K562 (cell line): ENCODE results near the gene SLC45A3. TPM values are rescaled to one million over a fixed set of nuclear protein-coding genes. Genes with fewer than 3 reads are reported as not detected.

Source experiments
- ATAC-seq: fragments of 200-7000 bp; cut with Tn5 transposase; 3 replicates; pipeline ENCODE4 v1.9.1; 2020; ENCODE audit warnings: moderate library complexity
- BruUV-seq: library from RNA; stranded (reverse); fragments of 400-500 nt; replicated peaks from 2 replicates; lab custom pipeline; 2021; lab: Mats Ljungman, UMichigan
- CTCF ChIA-PET: fragments of 300-600 bp; formaldehyde crosslinking; extraction: SDS; loops from one replicate; lab custom pipeline; 2021; ENCODE audit warnings: low intra/inter-chr PET ratio; lab: Yijun Ruan, JAX
- POLR2A ChIA-PET: fragments of 300-600, 350-650 bp; sonication (Branson Sonifier 250); formaldehyde crosslinking; extraction: SDS; loops from one replicate; lab custom pipeline; 2021; ENCODE audit warnings: antibody characterized with exemption, inconsistent platforms; lab: Yijun Ruan, JAX
- DNase-seq, 4 experiments: peaks; one replicate each; pipeline versions ENCODE4 v3.0.0 to v3.0.0-alpha.2; 2011 to 2018; ENCODE audit warnings: low spot score in 3 of 4, mixed read lengths in 3 of 4; ENCODE audit errors: extremely low read depth in 1 of 4
- FAIRE-seq: peaks from 2 replicates; lab custom pipeline; 2011; peaks lifted over from hg19 to GRCh38; lab: Jason Lieb, UNC
- H2AFZ ChIP-seq: 2 replicates; pipeline ENCODE4 v1.6.0; 2011; ENCODE audit warnings: low read depth, low read length, control low read depth, inconsistent platforms
- H3K27ac ChIP-seq: fragments of 200-600 bp; 3 replicates; pipeline ENCODE4 v1.8.0; 2011; ENCODE audit warnings: low read depth, mild to moderate bottlenecking, control low read depth, inconsistent platforms, low read length, moderate library complexity, mixed read lengths; ENCODE audit errors: extremely low read depth
- H3K27me3 ChIP-seq, 2 experiments: fragments of 300-600 bp in 1 of 2; 2 replicates in 1 of 2; 3 replicates in 1 of 2; pipeline versions ENCODE4 v1.6.0 to v1.8.0; 2011; ENCODE audit warnings: inconsistent platforms in 2 of 2, low read length in 2 of 2, mild to moderate bottlenecking in 1 of 2, mixed read lengths in 1 of 2, moderate library complexity in 1 of 2; ENCODE audit not compliant: control insufficient read depth in 2 of 2, insufficient read depth in 2 of 2
- H3K36me3 ChIP-seq: fragments of 300-600 bp; 3 replicates; pipeline ENCODE4 v1.8.0; 2011; ENCODE audit warnings: mild to moderate bottlenecking, low read length, inconsistent platforms; ENCODE audit not compliant: control insufficient read depth, insufficient read depth
- H3K4me1 ChIP-seq, 2 experiments: fragments of 200-600 bp in 1 of 2; replicated peaks in 1 of 2; 2 replicates in 1 of 2; 3 replicates in 1 of 2; pipeline versions ENCODE4 v1.5.1 to v1.8.0; 2011; ENCODE audit warnings: inconsistent platforms in 2 of 2, low read length in 2 of 2, mild to moderate bottlenecking in 1 of 2, mixed read lengths in 1 of 2, moderate library complexity in 1 of 2; ENCODE audit not compliant: control insufficient read depth in 2 of 2, insufficient read depth in 2 of 2
- H3K4me2 ChIP-seq: 2 replicates; pipeline ENCODE4 v1.6.1; 2011; ENCODE audit warnings: low read length, control low read depth, inconsistent platforms, mixed read lengths; ENCODE audit not compliant: insufficient read depth
- H3K4me3 ChIP-seq: fragments of 200-600 bp; sonication (generic), shearing (Covaris generic); 2 replicates; pipeline ENCODE4 v1.5.1; 2016; ENCODE audit warnings: control low read depth, inconsistent platforms
- H3K79me2 ChIP-seq: fragments of 200-600 bp; 3 replicates; pipeline ENCODE4 v1.8.0; 2011; ENCODE audit warnings: low read length, inconsistent platforms; ENCODE audit not compliant: control insufficient read depth, insufficient read depth
- H3K9ac ChIP-seq, 2 experiments: 2 replicates each; pipeline versions ENCODE4 v1.6.0 to v1.6.1; 2011; ENCODE audit warnings: low read depth in 2 of 2, low read length in 2 of 2, control low read depth in 1 of 2, inconsistent platforms in 1 of 2, mild to moderate bottlenecking in 1 of 2, mixed read lengths in 1 of 2; ENCODE audit not compliant: insufficient read depth in 1 of 2
- H3K9me1 ChIP-seq: one replicate; pipeline ENCODE4 v1.6.0; 2011; ENCODE audit warnings: inconsistent platforms, mild to moderate bottlenecking, low read length, moderate library complexity; ENCODE audit not compliant: control insufficient read depth, insufficient read depth
- H3K9me3 ChIP-seq: replicated peaks from 2 replicates; pipeline ENCODE4 v1.5.1; 2011; ENCODE audit warnings: low read depth, low read length, inconsistent platforms; ENCODE audit not compliant: control insufficient read depth, insufficient read depth
- H4K20me1 ChIP-seq: replicated peaks from 2 replicates; pipeline ENCODE4 v1.6.1; 2011; ENCODE audit warnings: low read length, inconsistent platforms, mixed read lengths; ENCODE audit not compliant: control insufficient read depth, insufficient read depth
- CBX5 ChIP-seq: IDR thresholded peaks from 2 replicates; pipeline ENCODE4 v1.6.1; 2014; ENCODE audit warnings: low read depth, borderline replicate concordance
- COPS2 ChIP-seq: fragments of 450-650 bp; conservative IDR thresholded peaks from 2 replicates; pipeline ENCODE4 v1.6.1; 2016; ENCODE audit warnings: mild to moderate bottlenecking, moderate library complexity
- ELF4 ChIP-seq: fragments of 450-650 bp; formaldehyde crosslinking; IDR thresholded peaks from 2 replicates; pipeline ENCODE4 v1.4.0; 2022; ENCODE audit warnings: missing genetic modification characterization
- JUND ChIP-seq, 2 experiments: IDR thresholded peaks; 2 replicates in 1 of 2; 3 replicates in 1 of 2; pipeline ENCODE4 v1.6.1; 2011; ENCODE audit warnings: borderline replicate concordance in 2 of 2, low read depth in 2 of 2, low read length in 2 of 2, improper control_type of control experiment in 1 of 2, missing biosample characterization in 1 of 2, missing genetic modification characterization in 1 of 2, missing genetic modification reagents in 1 of 2
- KAT2B ChIP-seq: IDR thresholded peaks from one replicate; pipeline ENCODE4 v1.6.1; 2012; ENCODE audit warnings: low read depth, mild to moderate bottlenecking, control low read depth, inconsistent platforms, low read length, moderate library complexity
- MCM5 ChIP-seq: fragments of 450-650 bp; IDR thresholded peaks from 2 replicates; pipeline ENCODE4 v1.6.1; 2016; ENCODE audit warnings: low read depth
- NFE2L1 ChIP-seq: fragments of 450-650 bp; IDR thresholded peaks from 2 replicates; pipeline ENCODE4 v1.6.1; 2016; ENCODE audit warnings: missing genetic modification characterization, low read depth, mild to moderate bottlenecking, missing compliant biosample characterization, moderate library complexity, borderline replicate concordance
- NFXL1 ChIP-seq: fragments of 450-650 bp; formaldehyde crosslinking; IDR thresholded peaks from 2 replicates; pipeline ENCODE4 v1.4.0; 2021; ENCODE audit warnings: mild to moderate bottlenecking
- SP2 ChIP-seq: IDR thresholded peaks from 2 replicates; pipeline ENCODE4 v1.6.1; 2011; ENCODE audit warnings: mild to moderate bottlenecking, low read depth, low read length, moderate library complexity; ENCODE audit not compliant: poor library complexity, severe bottlenecking; ENCODE audit errors: extremely low read depth
- SRSF1 ChIP-seq: fragments of 200-400 bp; formaldehyde crosslinking; IDR thresholded peaks from 2 replicates; pipeline ENCODE4 v1.6.1; 2017; ENCODE audit warnings: mild to moderate bottlenecking, low read depth, low read length, moderate library complexity
- U2AF1 ChIP-seq: fragments of 200-400 bp; formaldehyde crosslinking; optimal IDR thresholded peaks from 2 replicates; pipeline ENCODE3; 2017; ENCODE audit warnings: mild to moderate bottlenecking, low read depth, low read length, moderate library complexity
- ZEB2 ChIP-seq: fragments of 450-650 bp; IDR thresholded peaks from 2 replicates; pipeline ENCODE4 v1.6.1; 2016
- ZNF175 ChIP-seq: fragments of 200-800 bp; sonication (Bioruptor generic); IDR thresholded peaks from 2 replicates; pipeline ENCODE4 v1.6.1; 2016; ENCODE audit warnings: low read depth, mild to moderate bottlenecking, missing genetic modification characterization, missing compliant biosample characterization
- ZNF644 ChIP-seq: fragments of 200-800 bp; sonication (Bioruptor generic); IDR thresholded peaks from 2 replicates; pipeline ENCODE4 v1.6.1; 2016; ENCODE audit warnings: low read depth, missing genetic modification characterization, missing compliant biosample characterization
- WGBS: fragments of 100-300 bp; shearing (Covaris generic); methylation state at CpG from one replicate; pipeline ENCODE4 v1.1.6; 2016; ENCODE audit warnings: low coverage, mixed read lengths; ENCODE audit not compliant: insufficient coverage; ENCODE audit errors: missing lambda C conversion rate; 5-methylcytosine and 5-hydroxymethylcytosine counted together
- in situ Hi-C: fragments of 300-500 bp; cut with MboI; formaldehyde crosslinking; loops from 4 replicates; pipeline ENCODE4 v1.15.0; 2018; ENCODE audit warnings: inconsistent platforms, mixed read lengths
- intact Hi-C: fragments of 100-400 bp; cut with micrococcal nuclease; formaldehyde crosslinking; loops from 2 replicates; pipeline ENCODE4 v1.14.2; 2022
- polyA plus RNA-seq, 8 experiments: library from polyadenylated mRNA; depleted of rRNA in 4 of 8; stranded (reverse) in 5 of 8; unstranded in 3 of 8; fragments of >200 nt; fragmentation: Nextera tagmentation in 2 of 8; fragmentation: Illumina TruSeq in 1 of 8; extraction: Ambion mirVana in 2 of 8; extraction: Trizol in 1 of 8; gene quantifications; 2 replicates each; pipeline versions ENCODE4 v1.2.1 to v1.2.3, GENCODE V29; 2011 to 2014; ENCODE audit warnings: inconsistent platforms in 1 of 8, missing spikeins in 1 of 8
- total RNA-seq, 7 experiments: library from RNA; depleted of rRNA in 6 of 7; stranded (reverse); fragments of >200 nt in 6 of 7; fragmentation: Illumina TruSeq in 2 of 7; extraction: Trizol in 2 of 7; gene quantifications; 2 replicates each; pipeline versions ENCODE4 v1.2.1 to v1.2.3, GENCODE V29; 2011 to 2021; ENCODE audit warnings: low replicate concordance in 1 of 7
- TF ChIP-seq, protein P1 (sequence below): sonication (generic); formaldehyde crosslinking; IDR thresholded peaks from 2 replicates; pipeline ENCODE4 v1.8.1; 2023; ENCODE audit warnings: mild to moderate bottlenecking, missing genetic modification reagents, moderate library complexity
- TF ChIP-seq, protein P2 (sequence below): sonication (generic); formaldehyde crosslinking; IDR thresholded peaks from 2 replicates; pipeline ENCODE4 v1.8.0; 2022; ENCODE audit warnings: mild to moderate bottlenecking, missing genetic modification reagents, borderline replicate concordance
- TF ChIP-seq, protein P3 (sequence below): fragments of 250-450 bp; sonication (Bioruptor Pico); IDR thresholded peaks from 2 replicates; pipeline ENCODE4 v1.5.0; 2022; ENCODE audit warnings: mild to moderate bottlenecking

SLC45A3 gene
- total and polyA plus RNA-seq, 9 of the 15 experiments (the other 6 are each of a cell fraction or from before 2014, with no cell fraction given): 0.06 to 3.3 (median 1.3) TPM

DNA sequence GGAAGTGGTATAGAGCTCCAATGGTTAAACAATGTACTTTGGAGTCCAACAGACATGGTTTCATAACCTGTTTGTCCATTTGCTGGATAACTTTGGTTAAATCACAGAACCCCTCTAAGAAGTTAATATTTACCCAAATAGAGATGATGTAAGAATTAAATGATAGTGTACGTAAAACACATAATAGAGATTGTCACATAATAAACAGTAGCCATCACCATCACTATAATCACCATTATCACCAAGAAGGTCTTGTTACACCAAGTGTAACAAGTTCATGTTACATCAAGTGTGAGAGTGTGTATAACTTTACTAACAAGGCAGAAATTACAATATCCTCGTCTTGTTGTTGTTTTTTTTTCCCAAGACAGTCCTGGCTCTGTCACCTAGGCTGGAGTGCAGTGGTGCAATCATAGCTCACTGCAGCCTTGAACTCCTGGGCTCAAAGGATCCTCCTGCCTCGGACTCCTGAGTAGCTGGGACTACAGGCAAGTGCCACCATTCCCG is 46.4 kb upstream of the SLC45A3 start (continued):
- TF ChIP-seq SP2: no peak
- TF ChIP-seq ZNF644: no peak
- TF ChIP-seq NFE2L1 (tag): no peak
- TF ChIP-seq ZEB2: no peak
- TF ChIP-seq, protein P1, sequence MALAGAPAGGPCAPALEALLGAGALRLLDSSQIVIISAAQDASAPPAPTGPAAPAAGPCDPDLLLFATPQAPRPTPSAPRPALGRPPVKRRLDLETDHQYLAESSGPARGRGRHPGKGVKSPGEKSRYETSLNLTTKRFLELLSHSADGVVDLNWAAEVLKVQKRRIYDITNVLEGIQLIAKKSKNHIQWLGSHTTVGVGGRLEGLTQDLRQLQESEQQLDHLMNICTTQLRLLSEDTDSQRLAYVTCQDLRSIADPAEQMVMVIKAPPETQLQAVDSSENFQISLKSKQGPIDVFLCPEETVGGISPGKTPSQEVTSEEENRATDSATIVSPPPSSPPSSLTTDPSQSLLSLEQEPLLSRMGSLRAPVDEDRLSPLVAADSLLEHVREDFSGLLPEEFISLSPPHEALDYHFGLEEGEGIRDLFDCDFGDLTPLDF: no peak
- TF ChIP-seq CBX5: no peak

DNA sequence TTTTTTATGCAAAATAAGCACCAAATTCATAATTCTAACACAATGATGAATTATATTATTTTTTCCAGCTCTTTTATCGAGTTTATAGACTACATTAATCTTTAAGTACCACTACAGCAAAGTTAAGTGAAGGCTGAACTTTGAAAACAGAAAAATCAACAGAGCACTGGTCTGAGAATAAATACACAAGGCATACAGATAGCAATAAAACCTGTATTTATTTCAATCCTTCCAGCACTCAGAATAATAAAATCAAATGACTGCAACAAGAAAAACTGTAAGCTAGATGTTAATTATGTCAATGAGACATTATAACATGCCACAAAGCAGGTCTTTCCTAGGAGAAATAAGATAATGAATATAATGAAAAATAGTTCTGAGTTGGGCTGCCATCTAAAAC is 45.2 kb upstream of the SLC45A3 start:
- Histone ChIP-seq H3K4me2 (no peak overlapping the region), H3K27me3 (no peaks in the 10 kb centered on the region), H2AFZ (no peak overlapping the region), H3K9me1 (no peaks in the 10 kb centered on the region), H3K9me3 (no peaks in the 10 kb centered on the region), H3K79me2 (peaks cover 42% of the 10 kb centered on the region), H3K27ac (no peak overlapping the region), H3K36me3 (peaks cover 86% of the 10 kb centered on the region), H3K4me3 (no peak overlapping the region), H4K20me1 (no peaks in the 10 kb centered on the region), H3K9ac (no peak overlapping the region), H3K4me1 (no peaks in the 10 kb centered on the region)
- ChIA-PET POLR2A (interaction anchor here (1.1 to 3.3 kb wide), 3 partner anchors 12 to 55 kb away, joined by 3 to 10 read pairs (median 7); no protein-coding TSS in a partner anchor), CTCF (no interaction called here)
- no peak for DNase-seq
- WGBS: 92% methylated on average over 1 of the region's 1 CpG
- in situ Hi-C loops: no loop called here
- BruUV-seq: no TSS peak
- ATAC-seq: no peak
- no peak for FAIRE-seq
- intact Hi-C loops: no loop called here
- TF ChIP-seq ZNF175 (CRISPR knock-in tag) (no peak), ELF4 (CRISPR knock-in tag) (no peak), U2AF1 (no peak), JUND (IDR thresholded peaks at IDR 0.05; ENCODE audit: borderline replicate concordance, low read depth, low read length) (no peak), JUND (tag; IDR thresholded peaks at IDR 0.05; ENCODE audit: borderline replicate concordance, low read depth, low read length) (no peak), KAT2B (no peak), SRSF1 (no peak), MCM5 (no peak), NFXL1 (CRISPR knock-in tag) (no peak), COPS2 (no peak)
- TF ChIP-seq, protein P2, sequence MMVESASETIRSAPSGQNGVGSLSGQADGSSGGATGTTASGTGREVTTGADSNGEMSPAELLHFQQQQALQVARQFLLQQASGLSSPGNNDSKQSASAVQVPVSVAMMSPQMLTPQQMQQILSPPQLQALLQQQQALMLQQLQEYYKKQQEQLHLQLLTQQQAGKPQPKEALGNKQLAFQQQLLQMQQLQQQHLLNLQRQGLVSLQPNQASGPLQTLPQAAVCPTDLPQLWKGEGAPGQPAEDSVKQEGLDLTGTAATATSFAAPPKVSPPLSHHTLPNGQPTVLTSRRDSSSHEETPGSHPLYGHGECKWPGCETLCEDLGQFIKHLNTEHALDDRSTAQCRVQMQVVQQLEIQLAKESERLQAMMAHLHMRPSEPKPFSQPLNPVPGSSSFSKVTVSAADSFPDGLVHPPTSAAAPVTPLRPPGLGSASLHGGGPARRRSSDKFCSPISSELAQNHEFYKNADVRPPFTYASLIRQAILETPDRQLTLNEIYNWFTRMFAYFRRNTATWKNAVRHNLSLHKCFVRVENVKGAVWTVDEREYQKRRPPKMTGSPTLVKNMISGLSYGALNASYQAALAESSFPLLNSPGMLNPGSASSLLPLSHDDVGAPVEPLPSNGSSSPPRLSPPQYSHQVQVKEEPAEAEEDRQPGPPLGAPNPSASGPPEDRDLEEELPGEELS (CRISPR knock-in tag): no peak
- TF ChIP-seq, protein P3, sequence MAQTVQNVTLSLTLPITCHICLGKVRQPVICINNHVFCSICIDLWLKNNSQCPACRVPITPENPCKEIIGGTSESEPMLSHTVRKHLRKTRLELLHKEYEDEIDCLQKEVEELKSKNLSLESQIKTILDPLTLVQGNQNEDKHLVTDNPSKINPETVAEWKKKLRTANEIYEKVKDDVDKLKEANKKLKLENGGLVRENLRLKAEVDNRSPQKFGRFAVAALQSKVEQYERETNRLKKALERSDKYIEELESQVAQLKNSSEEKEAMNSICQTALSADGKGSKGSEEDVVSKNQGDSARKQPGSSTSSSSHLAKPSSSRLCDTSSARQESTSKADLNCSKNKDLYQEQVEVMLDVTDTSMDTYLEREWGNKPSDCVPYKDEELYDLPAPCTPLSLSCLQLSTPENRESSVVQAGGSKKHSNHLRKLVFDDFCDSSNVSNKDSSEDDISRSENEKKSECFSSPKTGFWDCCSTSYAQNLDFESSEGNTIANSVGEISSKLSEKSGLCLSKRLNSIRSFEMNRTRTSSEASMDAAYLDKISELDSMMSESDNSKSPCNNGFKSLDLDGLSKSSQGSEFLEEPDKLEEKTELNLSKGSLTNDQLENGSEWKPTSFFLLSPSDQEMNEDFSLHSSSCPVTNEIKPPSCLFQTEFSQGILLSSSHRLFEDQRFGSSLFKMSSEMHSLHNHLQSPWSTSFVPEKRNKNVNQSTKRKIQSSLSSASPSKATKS (CRISPR knock-in tag): no peak
